ENCODE data around the gene TMEM108. TPM values are rescaled to one million over a fixed set of nuclear protein-coding genes. Genes with fewer than 3 reads are reported as not detected.

The TMEM108 gene
- total and polyA plus RNA-seq, 10 of the 15 experiments (the other 5 are each of a cell fraction or from before 2014, with no cell fraction given) = 0.02 to 0.58 (median 0.12) TPM; not detected in 5

GRCh38 chr3:133138017-133138416, 99.8 kb downstream of the TMEM108 start (continued):
- TF ChIP-seq, protein P1, sequence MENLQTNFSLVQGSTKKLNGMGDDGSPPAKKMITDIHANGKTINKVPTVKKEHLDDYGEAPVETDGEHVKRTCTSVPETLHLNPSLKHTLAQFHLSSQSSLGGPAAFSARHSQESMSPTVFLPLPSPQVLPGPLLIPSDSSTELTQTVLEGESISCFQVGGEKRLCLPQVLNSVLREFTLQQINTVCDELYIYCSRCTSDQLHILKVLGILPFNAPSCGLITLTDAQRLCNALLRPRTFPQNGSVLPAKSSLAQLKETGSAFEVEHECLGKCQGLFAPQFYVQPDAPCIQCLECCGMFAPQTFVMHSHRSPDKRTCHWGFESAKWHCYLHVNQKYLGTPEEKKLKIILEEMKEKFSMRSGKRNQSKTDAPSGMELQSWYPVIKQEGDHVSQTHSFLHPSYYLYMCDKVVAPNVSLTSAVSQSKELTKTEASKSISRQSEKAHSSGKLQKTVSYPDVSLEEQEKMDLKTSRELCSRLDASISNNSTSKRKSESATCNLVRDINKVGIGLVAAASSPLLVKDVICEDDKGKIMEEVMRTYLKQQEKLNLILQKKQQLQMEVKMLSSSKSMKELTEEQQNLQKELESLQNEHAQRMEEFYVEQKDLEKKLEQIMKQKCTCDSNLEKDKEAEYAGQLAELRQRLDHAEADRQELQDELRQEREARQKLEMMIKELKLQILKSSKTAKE (IDR thresholded peaks at IDR 0.05; ENCODE audit: low read depth, poor library complexity, severe bottlenecking) = peak; percentile 43
- no peak for TF ChIP-seq ZNF274 (IDR thresholded peaks at IDR 0.05; ENCODE audit: insufficient read depth, insufficient read length)
- TF ChIP-seq BRCA1 (IDR thresholded peaks at IDR 0.05; ENCODE audit: low read depth, low read length) = no peak
- TF ChIP-seq, protein P2, sequence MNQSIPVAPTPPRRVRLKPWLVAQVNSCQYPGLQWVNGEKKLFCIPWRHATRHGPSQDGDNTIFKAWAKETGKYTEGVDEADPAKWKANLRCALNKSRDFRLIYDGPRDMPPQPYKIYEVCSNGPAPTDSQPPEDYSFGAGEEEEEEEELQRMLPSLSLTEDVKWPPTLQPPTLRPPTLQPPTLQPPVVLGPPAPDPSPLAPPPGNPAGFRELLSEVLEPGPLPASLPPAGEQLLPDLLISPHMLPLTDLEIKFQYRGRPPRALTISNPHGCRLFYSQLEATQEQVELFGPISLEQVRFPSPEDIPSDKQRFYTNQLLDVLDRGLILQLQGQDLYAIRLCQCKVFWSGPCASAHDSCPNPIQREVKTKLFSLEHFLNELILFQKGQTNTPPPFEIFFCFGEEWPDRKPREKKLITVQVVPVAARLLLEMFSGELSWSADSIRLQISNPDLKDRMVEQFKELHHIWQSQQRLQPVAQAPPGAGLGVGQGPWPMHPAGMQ (IDR thresholded peaks at IDR 0.05; ENCODE audit: borderline replicate concordance) = no peak
- no peak for TF ChIP-seq KAT2A (conservative IDR thresholded peaks at IDR 0.05; ENCODE audit: control insufficient read depth, low read depth, low read length)
- TF ChIP-seq CUX1 (IDR thresholded peaks at IDR 0.05; ENCODE audit: insufficient replicate concordance, low read depth, low read length) = no peak
- TF ChIP-seq, protein P3, sequence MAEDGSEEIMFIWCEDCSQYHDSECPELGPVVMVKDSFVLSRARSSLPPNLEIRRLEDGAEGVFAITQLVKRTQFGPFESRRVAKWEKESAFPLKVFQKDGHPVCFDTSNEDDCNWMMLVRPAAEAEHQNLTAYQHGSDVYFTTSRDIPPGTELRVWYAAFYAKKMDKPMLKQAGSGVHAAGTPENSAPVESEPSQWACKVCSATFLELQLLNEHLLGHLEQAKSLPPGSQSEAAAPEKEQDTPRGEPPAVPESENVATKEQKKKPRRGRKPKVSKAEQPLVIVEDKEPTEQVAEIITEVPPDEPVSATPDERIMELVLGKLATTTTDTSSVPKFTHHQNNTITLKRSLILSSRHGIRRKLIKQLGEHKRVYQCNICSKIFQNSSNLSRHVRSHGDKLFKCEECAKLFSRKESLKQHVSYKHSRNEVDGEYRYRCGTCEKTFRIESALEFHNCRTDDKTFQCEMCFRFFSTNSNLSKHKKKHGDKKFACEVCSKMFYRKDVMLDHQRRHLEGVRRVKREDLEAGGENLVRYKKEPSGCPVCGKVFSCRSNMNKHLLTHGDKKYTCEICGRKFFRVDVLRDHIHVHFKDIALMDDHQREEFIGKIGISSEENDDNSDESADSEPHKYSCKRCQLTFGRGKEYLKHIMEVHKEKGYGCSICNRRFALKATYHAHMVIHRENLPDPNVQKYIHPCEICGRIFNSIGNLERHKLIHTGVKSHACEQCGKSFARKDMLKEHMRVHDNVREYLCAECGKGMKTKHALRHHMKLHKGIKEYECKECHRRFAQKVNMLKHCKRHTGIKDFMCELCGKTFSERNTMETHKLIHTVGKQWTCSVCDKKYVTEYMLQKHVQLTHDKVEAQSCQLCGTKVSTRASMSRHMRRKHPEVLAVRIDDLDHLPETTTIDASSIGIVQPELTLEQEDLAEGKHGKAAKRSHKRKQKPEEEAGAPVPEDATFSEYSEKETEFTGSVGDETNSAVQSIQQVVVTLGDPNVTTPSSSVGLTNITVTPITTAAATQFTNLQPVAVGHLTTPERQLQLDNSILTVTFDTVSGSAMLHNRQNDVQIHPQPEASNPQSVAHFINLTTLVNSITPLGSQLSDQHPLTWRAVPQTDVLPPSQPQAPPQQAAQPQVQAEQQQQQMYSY (CRISPR knock-in tag; IDR thresholded peaks at IDR 0.05) = no peak
- no peak for TF ChIP-seq GABPA (IDR thresholded peaks at IDR 0.05; ENCODE audit: low read depth)
- TF ChIP-seq FOXM1 (IDR thresholded peaks at IDR 0.05; ENCODE audit: low read depth, low read length) = peak; percentile 31; the same call in 1 of the 2 replicates
- TF ChIP-seq, protein P4, sequence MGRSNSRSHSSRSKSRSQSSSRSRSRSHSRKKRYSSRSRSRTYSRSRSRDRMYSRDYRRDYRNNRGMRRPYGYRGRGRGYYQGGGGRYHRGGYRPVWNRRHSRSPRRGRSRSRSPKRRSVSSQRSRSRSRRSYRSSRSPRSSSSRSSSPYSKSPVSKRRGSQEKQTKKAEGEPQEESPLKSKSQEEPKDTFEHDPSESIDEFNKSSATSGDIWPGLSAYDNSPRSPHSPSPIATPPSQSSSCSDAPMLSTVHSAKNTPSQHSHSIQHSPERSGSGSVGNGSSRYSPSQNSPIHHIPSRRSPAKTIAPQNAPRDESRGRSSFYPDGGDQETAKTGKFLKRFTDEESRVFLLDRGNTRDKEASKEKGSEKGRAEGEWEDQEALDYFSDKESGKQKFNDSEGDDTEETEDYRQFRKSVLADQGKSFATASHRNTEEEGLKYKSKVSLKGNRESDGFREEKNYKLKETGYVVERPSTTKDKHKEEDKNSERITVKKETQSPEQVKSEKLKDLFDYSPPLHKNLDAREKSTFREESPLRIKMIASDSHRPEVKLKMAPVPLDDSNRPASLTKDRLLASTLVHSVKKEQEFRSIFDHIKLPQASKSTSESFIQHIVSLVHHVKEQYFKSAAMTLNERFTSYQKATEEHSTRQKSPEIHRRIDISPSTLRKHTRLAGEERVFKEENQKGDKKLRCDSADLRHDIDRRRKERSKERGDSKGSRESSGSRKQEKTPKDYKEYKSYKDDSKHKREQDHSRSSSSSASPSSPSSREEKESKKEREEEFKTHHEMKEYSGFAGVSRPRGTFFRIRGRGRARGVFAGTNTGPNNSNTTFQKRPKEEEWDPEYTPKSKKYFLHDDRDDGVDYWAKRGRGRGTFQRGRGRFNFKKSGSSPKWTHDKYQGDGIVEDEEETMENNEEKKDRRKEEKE (IDR thresholded peaks at IDR 0.05) = no peak

Data from GM12878 (cell line).